RCC 7860 (cell line): ENCODE data around the gene TRIM2.

Experiments
- DNase-seq: peaks from one replicate; pipeline ENCODE4 v3.0.0-alpha.2; 2015; ENCODE audit warnings: low spot score
- FAIRE-seq: peaks from 2 replicates; lab custom pipeline; 2012; peaks lifted over from hg19 to GRCh38; lab: Jason Lieb, UNC

TRIM2 gene

GRCh38 chr4:153220682-153221395 lies 16.6 kb downstream of the TRIM2 start:
- DNase-seq, result no peak
- no peak for FAIRE-seq

- FAIRE-seq, result no peak
Measured at GRCh38 chr4:153221783-153222706, 17.8 kb downstream of the TRIM2 start.

GRCh38 chr4:153222707-153223426 lies 18.6 kb downstream of the TRIM2 start:
- DNase-seq (peak; percentile 6), FAIRE-seq (no peak)

More at GRCh38 chr4:153221783-153222706, 17.8 kb downstream of the TRIM2 start:
- DNase-seq, result peak; percentile 32

- FAIRE-seq (no peak), DNase-seq (no peak)
Measured at GRCh38 chr4:153223427-153223801, 19.2 kb downstream of the TRIM2 start.

GRCh38 chr4:153223930-153224329 lies 19.7 kb downstream of the TRIM2 start:
- DNase-seq (peak; percentile 36), FAIRE-seq (no peak)

GRCh38 chr4:153224474-153224873 lies 20.2 kb downstream of the TRIM2 start:
- DNase-seq (no peak), FAIRE-seq (no peak)

- no peak for FAIRE-seq
- DNase-seq, result no peak
Measured at GRCh38 chr4:153227469-153228075, 23.3 kb downstream of the TRIM2 start.

GRCh38 chr4:153228512-153229140 lies 24.4 kb downstream of the TRIM2 start:
- FAIRE-seq (no peak), DNase-seq (no peak)

- no peak for FAIRE-seq
- no peak for DNase-seq
Measured at GRCh38 chr4:153229545-153229944, 25.3 kb downstream of the TRIM2 start.

- no peak for DNase-seq
- no peak for FAIRE-seq
Measured at GRCh38 chr4:153232768-153233167, 28.5 kb downstream of the TRIM2 start.

- FAIRE-seq (no peak), DNase-seq (peak; percentile 52)
Measured at GRCh38 chr4:153233761-153234371, 29.6 kb downstream of the TRIM2 start.

- FAIRE-seq (no peak), DNase-seq (no peak)
Measured at GRCh38 chr4:153234885-153235284, 30.6 kb downstream of the TRIM2 start.

GRCh38 chr4:153238135-153238919 lies 34.1 kb downstream of the TRIM2 start:
- FAIRE-seq, result no peak
- no peak for DNase-seq

- DNase-seq, result no peak
- FAIRE-seq, result no peak
Measured at GRCh38 chr4:153239409-153239808, 35.2 kb downstream of the TRIM2 start.

- no peak for DNase-seq
- no peak for FAIRE-seq
Measured at GRCh38 chr4:153241295-153241694, 37.1 kb downstream of the TRIM2 start.

- DNase-seq (no peak), FAIRE-seq (no peak)
Measured at GRCh38 chr4:153241970-153242838, 38.0 kb downstream of the TRIM2 start.

- no peak for FAIRE-seq
- no peak for DNase-seq
Measured at GRCh38 chr4:153242839-153243324, 38.6 kb downstream of the TRIM2 start.

- DNase-seq (no peak), FAIRE-seq (no peak)
Measured at GRCh38 chr4:153243468-153243867, 39.2 kb downstream of the TRIM2 start.
